Lower lobe of right lung (tissue), 2 donors: ENCODE results near the gene MMD. TPM values are rescaled to one million over a fixed set of nuclear protein-coding genes. Genes with fewer than 3 reads are reported as not detected.
"Not testable (repeated sequence)": the region's sequence is repeated elsewhere in the genome, so short reads cannot be mapped to it uniquely, and the experiment has no call there.

Experiments used
- ATAC-seq, 2 donors: fragments of 200-7000 bp; cut with Tn5 transposase; one replicate each; pipeline ENCODE4 v1.9.1; 2020 to 2022; ENCODE audit warnings: mild to moderate bottlenecking in 2 of 2, moderate library complexity in 2 of 2
- DNase-seq: peaks from one replicate; pipeline ENCODE4 v3.0.0-alpha.2; 2020
- H3K27ac ChIP-seq: fragments of 200-600 bp; one replicate; pipeline ENCODE4 v1.8.0; 2022
- H3K27me3 ChIP-seq: fragments of 200-600 bp; one replicate; pipeline ENCODE4 v1.8.0; 2022; ENCODE audit warnings: low read depth
- H3K36me3 ChIP-seq: fragments of 200-600 bp; one replicate; pipeline ENCODE4 v1.8.0; 2022; ENCODE audit warnings: mild to moderate bottlenecking
- H3K4me1 ChIP-seq: fragments of 200-600 bp; one replicate; pipeline ENCODE4 v1.8.0; 2022
- H3K4me3 ChIP-seq: fragments of 200-600 bp; one replicate; pipeline ENCODE4 v1.8.0; 2022; ENCODE audit warnings: mild to moderate bottlenecking
- H3K9me3 ChIP-seq: fragments of 200-600 bp; one replicate; pipeline ENCODE4 v1.8.0; 2022
- intact Hi-C: fragments of 100-400 bp; cut with DNase I; formaldehyde crosslinking; loops from one replicate; pipeline ENCODE4 v1.11.0; 2022
- total RNA-seq: library from RNA; stranded (reverse); fragmentation: NEBNext Ultra II Directional; extraction: Animal tissue kit (Norgen Biotek cat#: 25700); gene quantifications from one replicate; pipeline ENCODE4 v1.2.1, GENCODE V29; 2021
- TF ChIP-seq, protein P1 (sequence below): fragments of 200-600 bp; IDR thresholded peaks from one replicate; pipeline ENCODE4 v1.8.0; 2022; ENCODE audit warnings: antibody characterized with exemption, mild to moderate bottlenecking
- donor health status: DM: no; HTN: yes; CAD: no; lungs with severe emphysema.

Gene MMD
- total RNA-seq, 1 donor from 2014 or later: 23.1 TPM

DNA sequence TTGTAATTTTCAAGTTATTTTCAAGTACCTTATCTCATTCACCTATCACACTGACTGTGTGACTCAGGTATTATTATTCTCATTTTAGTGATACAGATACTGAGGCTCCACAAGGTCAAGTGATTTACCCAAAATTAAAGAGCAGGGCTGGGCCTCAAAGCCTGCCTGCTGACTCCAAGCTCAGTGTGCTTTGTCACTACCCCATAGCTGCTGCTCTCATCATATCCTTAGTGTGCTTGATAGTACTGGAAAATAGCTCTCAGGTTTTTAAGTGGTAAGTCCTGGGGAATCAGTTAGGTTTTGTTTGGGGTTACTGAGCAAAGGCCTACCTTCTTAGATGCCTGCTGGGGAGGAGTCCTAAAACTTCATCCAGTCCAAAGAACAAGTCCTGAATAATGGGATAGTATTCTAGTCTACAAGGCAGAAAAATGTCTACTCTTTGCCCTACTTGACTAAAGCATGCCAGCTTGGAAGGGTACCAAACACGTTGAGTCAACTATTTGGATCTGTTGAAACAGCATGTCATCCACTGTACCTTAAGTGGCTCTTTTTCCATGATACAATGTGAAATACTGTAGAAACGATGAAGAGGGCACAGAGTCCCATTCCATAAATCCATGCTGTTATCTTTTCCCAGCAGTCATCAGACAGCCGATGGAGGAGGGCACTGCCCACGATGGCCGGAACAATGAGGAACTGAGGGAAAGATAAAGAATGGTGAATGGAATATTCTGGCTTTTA is 10.7 kb downstream of the MMD start:
- ATAC-seq (peak; percentile 64 to 76), DNase-seq (no peak)
- Histone ChIP-seq H3K36me3 (peaks cover 67% of the 10 kb centered on the region), H3K4me1 (no peaks in the 10 kb centered on the region), H3K27me3 (no peaks in the 10 kb centered on the region), H3K4me3 (no peak overlapping the region), H3K27ac (no peak overlapping the region), H3K9me3 (no peaks in the 10 kb centered on the region)
- intact Hi-C loops: no loop called here
- TF ChIP-seq, protein P1, sequence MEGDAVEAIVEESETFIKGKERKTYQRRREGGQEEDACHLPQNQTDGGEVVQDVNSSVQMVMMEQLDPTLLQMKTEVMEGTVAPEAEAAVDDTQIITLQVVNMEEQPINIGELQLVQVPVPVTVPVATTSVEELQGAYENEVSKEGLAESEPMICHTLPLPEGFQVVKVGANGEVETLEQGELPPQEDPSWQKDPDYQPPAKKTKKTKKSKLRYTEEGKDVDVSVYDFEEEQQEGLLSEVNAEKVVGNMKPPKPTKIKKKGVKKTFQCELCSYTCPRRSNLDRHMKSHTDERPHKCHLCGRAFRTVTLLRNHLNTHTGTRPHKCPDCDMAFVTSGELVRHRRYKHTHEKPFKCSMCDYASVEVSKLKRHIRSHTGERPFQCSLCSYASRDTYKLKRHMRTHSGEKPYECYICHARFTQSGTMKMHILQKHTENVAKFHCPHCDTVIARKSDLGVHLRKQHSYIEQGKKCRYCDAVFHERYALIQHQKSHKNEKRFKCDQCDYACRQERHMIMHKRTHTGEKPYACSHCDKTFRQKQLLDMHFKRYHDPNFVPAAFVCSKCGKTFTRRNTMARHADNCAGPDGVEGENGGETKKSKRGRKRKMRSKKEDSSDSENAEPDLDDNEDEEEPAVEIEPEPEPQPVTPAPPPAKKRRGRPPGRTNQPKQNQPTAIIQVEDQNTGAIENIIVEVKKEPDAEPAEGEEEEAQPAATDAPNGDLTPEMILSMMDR: no peak

DNA sequence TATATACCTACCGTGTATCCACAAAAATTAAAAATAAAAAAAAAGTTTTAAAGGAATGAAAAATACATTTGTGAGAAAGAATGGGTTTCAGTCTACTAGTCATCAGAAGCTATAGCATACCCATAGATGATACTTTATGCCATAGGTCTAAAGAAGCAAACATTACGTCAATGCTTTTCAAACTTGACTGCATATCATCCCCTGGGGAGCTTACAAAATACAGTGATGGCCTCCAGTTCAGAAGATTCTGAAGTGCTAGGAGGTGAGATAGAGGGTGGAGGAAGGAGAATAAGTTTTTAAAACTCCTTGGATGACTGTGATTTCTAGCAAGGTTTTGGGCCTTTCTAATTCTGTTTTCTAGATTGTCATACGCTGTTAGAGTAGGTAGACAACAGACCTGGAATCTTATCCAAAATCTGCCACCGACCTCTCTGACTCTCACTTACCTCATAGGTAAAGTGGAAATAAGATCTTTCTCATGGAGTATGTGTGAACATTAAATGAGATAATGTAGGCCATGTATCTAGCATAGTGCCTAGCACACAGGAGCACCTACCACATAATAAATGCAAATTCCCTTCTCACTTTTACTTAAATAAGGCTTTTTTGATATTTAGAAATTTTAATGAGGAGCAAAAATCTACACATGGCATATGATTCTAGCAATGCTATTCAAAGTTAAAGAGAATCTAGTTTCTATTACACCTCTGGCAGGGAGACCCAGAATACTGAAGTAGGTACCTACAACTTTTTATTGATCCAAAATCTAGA is 12.4 kb downstream of the MMD start:
- H3K36me3 ChIP-seq: peaks cover 82% of the 10 kb centered on the region
- H3K27ac ChIP-seq: no peak overlapping the region

GRCh38 chr17:55407641-55408566 is 13.7 kb downstream of the MMD start:
- no peaks in the 10 kb centered on the region for H3K9me3 ChIP-seq
- H3K36me3 ChIP-seq: peaks cover 87% of the 10 kb centered on the region
- no peak overlapping the region for H3K27ac ChIP-seq
- no peak for ATAC-seq
- no peak overlapping the region for H3K4me3 ChIP-seq
- intact Hi-C loops: no loop called here
- DNase-seq: no peak
- H3K4me1 ChIP-seq: no peaks in the 10 kb centered on the region
- no peaks in the 10 kb centered on the region for H3K27me3 ChIP-seq
- TF ChIP-seq, protein P1: no peak

More for the DNA sequence above, 12.4 kb downstream of the MMD start:
- ATAC-seq (no peak), DNase-seq (no peak)
- intact Hi-C loops: no loop called here
- Histone ChIP-seq H3K27me3 (no peaks in the 10 kb centered on the region), H3K4me3 (no peak overlapping the region), H3K4me1 (no peaks in the 10 kb centered on the region), H3K9me3 (no peaks in the 10 kb centered on the region)
- TF ChIP-seq, protein P1: no peak

DNA sequence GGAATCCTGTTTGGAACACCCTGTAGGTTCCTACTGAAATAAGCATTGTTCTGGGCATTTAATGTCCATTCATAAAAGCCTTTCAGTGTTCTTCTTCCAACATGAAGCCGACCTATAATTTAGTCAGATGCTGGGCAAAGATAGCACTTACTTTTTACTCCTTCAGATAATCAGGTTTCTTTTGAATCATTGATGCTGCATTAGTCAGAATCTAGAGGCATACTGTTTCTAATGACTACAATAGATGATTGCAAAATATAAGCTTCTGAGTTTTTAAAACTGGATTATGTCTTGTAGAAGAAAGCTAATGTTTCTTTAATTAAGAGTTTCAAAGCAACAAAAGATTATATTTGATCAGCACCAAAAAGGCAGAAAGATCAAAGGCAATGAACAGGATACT is 16.0 kb downstream of the MMD start:
- no peak for DNase-seq
- Histone ChIP-seq H3K27ac (no peak overlapping the region), H3K9me3 (no peaks in the 10 kb centered on the region), H3K4me3 (no peak overlapping the region), H3K36me3 (peaks cover 73% of the 10 kb centered on the region), H3K4me1 (no peaks in the 10 kb centered on the region), H3K27me3 (no peaks in the 10 kb centered on the region)
- no peak for ATAC-seq
- intact Hi-C loops: no loop called here
- TF ChIP-seq, protein P1: no peak

GRCh38 chr17:55404197-55404596 is 17.4 kb downstream of the MMD start:
- DNase-seq, intact Hi-C loops: not testable (repeated sequence)
- H3K36me3 ChIP-seq: peaks cover 66% of the 10 kb centered on the region

More at GRCh38 chr17:55404197-55404596, 17.4 kb downstream of the MMD start:
- not testable (repeated sequence) for H3K27ac ChIP-seq, ATAC-seq, H3K9me3 ChIP-seq, H3K4me1 ChIP-seq, H3K27me3 ChIP-seq, H3K4me3 ChIP-seq
